ENCODE data around the gene MAN1C1. TPM values are rescaled to one million over a fixed set of nuclear protein-coding genes. Genes with fewer than 3 reads are reported as not detected.

Gene MAN1C1
- total and polyA plus RNA-seq, 2 donors (not counting 3 experiments of a cell fraction or from before 2014, with no cell fraction given), result 1.5 to 4.0 TPM

DNA sequence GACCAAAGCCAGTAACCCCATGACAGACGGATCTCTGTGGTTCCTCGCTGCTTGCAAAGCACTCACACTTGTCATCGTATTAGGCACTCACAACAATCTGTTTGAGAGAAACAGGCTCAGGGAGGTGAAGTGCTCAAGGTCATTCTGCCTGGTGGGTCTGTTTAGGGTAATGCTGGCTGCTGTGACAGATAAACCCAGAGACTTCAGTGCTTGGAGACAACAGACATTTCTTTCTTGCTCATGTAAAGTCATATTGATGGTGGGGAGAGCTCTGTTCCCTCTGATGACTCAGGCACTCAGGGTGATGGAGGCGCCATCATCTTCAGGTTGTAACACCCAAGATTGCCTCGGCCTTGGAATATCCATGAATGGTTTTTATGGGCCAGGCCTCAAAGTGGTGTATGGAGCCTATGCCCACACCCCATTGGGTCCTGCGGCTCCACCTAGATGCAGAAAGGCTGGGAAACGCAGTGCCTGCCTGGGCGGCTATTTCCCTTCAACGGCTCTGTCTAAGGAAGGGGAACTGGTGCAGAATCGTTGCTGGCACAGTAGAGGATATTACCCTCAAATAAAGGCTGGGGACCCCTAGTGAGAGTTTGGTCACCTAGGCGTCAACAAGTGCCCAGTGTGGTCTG, 111.8 kb downstream of the MAN1C1 start:
- Histone ChIP-seq H3K27ac (ENCODE audit: insufficient read depth, low read depth, low read length) (no peak overlapping the region), H3K36me3 (ENCODE audit: control insufficient read depth in 2 of 2, extremely low read depth in 1 of 2, insufficient read depth in 2 of 2, low read length in 2 of 2) (no peaks in the 10 kb centered on the region), H3K4me2 (ENCODE audit: insufficient read depth, low read length) (no peak overlapping the region), H3K4me3 (replicated peaks in 1 of 3; ENCODE audit: insufficient read depth in 1 of 3, low read depth in 1 of 3, low read length in 3 of 3) (no peak overlapping the region), H3K4me1 (ENCODE audit: control insufficient read depth, extremely low read depth, insufficient read depth, low read length) (no peaks in the 10 kb centered on the region), H3K79me2 (ENCODE audit: control insufficient read depth, insufficient read depth, low read length) (no peaks in the 10 kb centered on the region), H3K9me3 (replicated peaks; ENCODE audit: control insufficient read depth, insufficient read depth, low read length) (no peaks in the 10 kb centered on the region), H3K9me1 (replicated peaks; ENCODE audit: control insufficient read depth, extremely low read depth, insufficient read depth, low read length) (no peaks in the 10 kb centered on the region), H3K27me3 (ENCODE audit: control insufficient read depth in 2 of 2, insufficient read depth in 2 of 2, low read length in 2 of 2) (peaks cover 0 to 4% of the 10 kb centered on the region in 2 experiments), H3K9ac (replicated peaks; ENCODE audit: extremely low read depth, insufficient read depth, low read length) (no peak overlapping the region), H4K20me1 (replicated peaks; ENCODE audit: control insufficient read depth, extremely low read depth, insufficient read depth, low read length) (no peaks in the 10 kb centered on the region), H2AFZ (ENCODE audit: low read depth, low read length) (no peak overlapping the region)
- intact Hi-C loops (cut with micrococcal nuclease), result no loop called here
- TF ChIP-seq GATA2 (IDR thresholded peaks at IDR 0.05; ENCODE audit: insufficient read depth, insufficient read length, low read depth, low read length) (no peak), POLR2A (IDR thresholded peaks at IDR 0.05; ENCODE audit: low read depth, low read length) (no peak)
- dilution Hi-C loops (cut with MboI; ENCODE audit: extremely low pct_ligation_motif_present, low sequenced_read_pairs), result no loop called here
- CTCF ChIA-PET, result no interaction called here
- POLR2A ChIA-PET, result no interaction called here
- no TSS peak for BruUV-seq (replicated peaks)
- no peak for FAIRE-seq
- no peak for DNase-seq (ENCODE audit: low read depth, low spot score)

- intact Hi-C loops (cut with micrococcal nuclease), result no loop called here
- FAIRE-seq (no peak), DNase-seq (ENCODE audit: low read depth, low spot score) (no peak)
- Histone ChIP-seq H3K9ac (replicated peaks; ENCODE audit: extremely low read depth, insufficient read depth, low read length) (no peak overlapping the region), H3K4me1 (ENCODE audit: control insufficient read depth, extremely low read depth, insufficient read depth, low read length) (no peaks in the 10 kb centered on the region), H3K4me2 (ENCODE audit: insufficient read depth, low read length) (no peak overlapping the region), H3K36me3 (ENCODE audit: control insufficient read depth in 2 of 2, extremely low read depth in 1 of 2, insufficient read depth in 2 of 2, low read length in 2 of 2) (no peaks in the 10 kb centered on the region), H3K27me3 (ENCODE audit: control insufficient read depth in 2 of 2, insufficient read depth in 2 of 2, low read length in 2 of 2) (peaks cover 0 to 4% of the 10 kb centered on the region in 2 experiments), H3K4me3 (replicated peaks in 1 of 3; ENCODE audit: insufficient read depth in 1 of 3, low read depth in 1 of 3, low read length in 3 of 3) (no peak overlapping the region), H3K9me3 (replicated peaks; ENCODE audit: control insufficient read depth, insufficient read depth, low read length) (no peaks in the 10 kb centered on the region), H3K79me2 (ENCODE audit: control insufficient read depth, insufficient read depth, low read length) (no peaks in the 10 kb centered on the region), H4K20me1 (replicated peaks; ENCODE audit: control insufficient read depth, extremely low read depth, insufficient read depth, low read length) (no peaks in the 10 kb centered on the region), H2AFZ (ENCODE audit: low read depth, low read length) (no peak overlapping the region), H3K9me1 (replicated peaks; ENCODE audit: control insufficient read depth, extremely low read depth, insufficient read depth, low read length) (no peaks in the 10 kb centered on the region), H3K27ac (ENCODE audit: insufficient read depth, low read depth, low read length) (no peak overlapping the region)
- dilution Hi-C loops (cut with MboI; ENCODE audit: extremely low pct_ligation_motif_present, low sequenced_read_pairs), result no loop called here
- CTCF ChIA-PET, result no interaction called here
- BruUV-seq (replicated peaks), result no TSS peak
- POLR2A ChIA-PET, result no interaction called here
- TF ChIP-seq POLR2A (IDR thresholded peaks at IDR 0.05; ENCODE audit: low read depth, low read length) (no peak), EZH2 (IDR thresholded peaks at IDR 0.05; ENCODE audit: borderline replicate concordance, low read depth, low read length, severe bottlenecking) (no peak), FOS (IDR thresholded peaks at IDR 0.05; ENCODE audit: borderline replicate concordance, insufficient read depth, low read length) (no peak)
- TF ChIP-seq, protein P1, sequence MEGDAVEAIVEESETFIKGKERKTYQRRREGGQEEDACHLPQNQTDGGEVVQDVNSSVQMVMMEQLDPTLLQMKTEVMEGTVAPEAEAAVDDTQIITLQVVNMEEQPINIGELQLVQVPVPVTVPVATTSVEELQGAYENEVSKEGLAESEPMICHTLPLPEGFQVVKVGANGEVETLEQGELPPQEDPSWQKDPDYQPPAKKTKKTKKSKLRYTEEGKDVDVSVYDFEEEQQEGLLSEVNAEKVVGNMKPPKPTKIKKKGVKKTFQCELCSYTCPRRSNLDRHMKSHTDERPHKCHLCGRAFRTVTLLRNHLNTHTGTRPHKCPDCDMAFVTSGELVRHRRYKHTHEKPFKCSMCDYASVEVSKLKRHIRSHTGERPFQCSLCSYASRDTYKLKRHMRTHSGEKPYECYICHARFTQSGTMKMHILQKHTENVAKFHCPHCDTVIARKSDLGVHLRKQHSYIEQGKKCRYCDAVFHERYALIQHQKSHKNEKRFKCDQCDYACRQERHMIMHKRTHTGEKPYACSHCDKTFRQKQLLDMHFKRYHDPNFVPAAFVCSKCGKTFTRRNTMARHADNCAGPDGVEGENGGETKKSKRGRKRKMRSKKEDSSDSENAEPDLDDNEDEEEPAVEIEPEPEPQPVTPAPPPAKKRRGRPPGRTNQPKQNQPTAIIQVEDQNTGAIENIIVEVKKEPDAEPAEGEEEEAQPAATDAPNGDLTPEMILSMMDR (IDR thresholded peaks at IDR 0.05; ENCODE audit: extremely low read depth in 1 of 2, insufficient read depth in 1 of 2, low read depth in 1 of 2, low read length in 2 of 2), result no peak
Measured at GRCh38 chr1:25729045-25729444, 112.5 kb downstream of the MAN1C1 start.

Data from endothelial cell of umbilical vein (primary cell).